Esophagus muscularis mucosa (tissue), 4 donors: ENCODE results near the gene RNF213. TPM values are rescaled to one million over a fixed set of nuclear protein-coding genes. Genes with fewer than 3 reads are reported as not detected.
A peak's percentile ranks its signal among the peaks of the same experiment; 100 is the strongest.

ENCODE experiments used
- DNase-seq: peaks from one replicate; pipeline ENCODE4 v3.0.0-alpha.2; 2017; ENCODE audit errors: extremely low spot score
- H3K27ac ChIP-seq, 4 donors: fragments of 200-600 bp; sonication (generic); replicated peaks in 1 of 4; 1 replicate in 3 of 4; 2 replicates in 1 of 4; pipeline ENCODE4 v1.5.1; 2016 to 2019; ENCODE audit warnings: mild to moderate bottlenecking in 1 of 4
- H3K27me3 ChIP-seq, 4 donors: fragments of 200-600 bp; sonication (generic); one replicate each; pipeline versions ENCODE4 v1.5.1 to v1.6.0; 2016 to 2019
- H3K36me3 ChIP-seq, 4 donors: fragments of 200-600 bp; sonication (generic); one replicate each; pipeline ENCODE4 v1.5.1; 2016 to 2019
- H3K4me1 ChIP-seq, 4 donors: fragments of 200-600 bp; sonication (generic); one replicate each; pipeline ENCODE4 v1.5.1; 2016 to 2019
- H3K4me3 ChIP-seq, 4 donors: fragments of 200-600 bp; sonication (generic); 1 replicate in 2 of 4; 2 replicates in 2 of 4; pipeline ENCODE4 v1.5.1; 2016 to 2019; ENCODE audit warnings: mild to moderate bottlenecking in 4 of 4, moderate library complexity in 1 of 4
- H3K9me3 ChIP-seq, 4 donors: fragments of 200-600 bp; sonication (generic); 1 replicate in 3 of 4; 2 replicates in 1 of 4; pipeline ENCODE4 v1.5.1; 2016 to 2019
- CTCF ChIP-seq, 3 experiments: fragments of 200-600 bp in 2 of 3; fragments of 450-650 bp in 1 of 3; sonication (generic) in 2 of 3; IDR thresholded peaks; one replicate each; pipeline ENCODE4 v1.5.1; 2017 to 2019; ENCODE audit warnings: antibody characterized with exemption in 3 of 3, mild to moderate bottlenecking in 2 of 3, moderate library complexity in 1 of 3
- EP300 ChIP-seq: sonication (generic); formaldehyde crosslinking; IDR thresholded peaks from one replicate; pipeline ENCODE4 v1.6.1; 2017; ENCODE audit warnings: antibody characterized with exemption
- POLR2A ChIP-seq: fragments of 450-650 bp; IDR thresholded peaks from one replicate; pipeline ENCODE4 v1.6.1; 2017; ENCODE audit warnings: antibody characterized with exemption, moderate library complexity, mild to moderate bottlenecking, low read depth
- POLR2AphosphoS5 ChIP-seq, 2 donors: sonication (generic); formaldehyde crosslinking; IDR thresholded peaks; one replicate each; pipeline ENCODE4 v1.6.1; 2017; ENCODE audit warnings: antibody characterized with exemption in 2 of 2
- WGBS: methylation state at CpG from one replicate; pipeline ENCODE4 v1.1.5; 2018; 5-methylcytosine and 5-hydroxymethylcytosine counted together
- intact Hi-C: fragments of 100-400 bp; cut with DNase I; formaldehyde crosslinking; loops from one replicate; pipeline ENCODE4 v1.15.1; 2023
- total RNA-seq, 4 donors: library from RNA; depleted of rRNA; stranded (reverse); fragments of >200 nt; gene quantifications; one replicate each; pipeline versions ENCODE4 v1.1.0 to v1.2.1, GENCODE V29; 2016

Gene RNF213
- total RNA-seq, 4 donors from 2014 or later, result 55.8 to 85.7 (median 75.9) TPM

- DNase-seq, result no peak
- WGBS, result 62% methylated on average over 10 of the region's 24 CpGs
- Histone ChIP-seq H3K27me3 (no peaks in the 10 kb centered on the region), H3K4me3 (no peak overlapping the region), H3K36me3 (peaks cover 3 to 40% (median 23%) of the 10 kb centered on the region in 4 donors), H3K9me3 (no peaks in the 10 kb centered on the region), H3K4me1 (peaks cover 8 to 22% (median 9%) of the 10 kb centered on the region in 4 donors), H3K27ac (no peak overlapping the region)
- TF ChIP-seq POLR2AphosphoS5 (IDR thresholded peaks at IDR 0.05), result peak in 1 of 2 donors; percentile 39
- TF ChIP-seq POLR2A, result no peak
- no peak for TF ChIP-seq EP300
- peak in 2 of 3 experiments; percentile 97 for TF ChIP-seq CTCF (IDR thresholded peaks at IDR 0.05)
- intact Hi-C loops, result loop anchor here (1.0 to 10.0 kb wide), 3 partner anchors 149 to 556 kb away; no protein-coding TSS in a partner anchor
Measured at GRCh38 chr17:80426671-80427326, 166.1 kb downstream of the RNF213 start.

GRCh38 chr17:80427366-80428282, 167.0 kb downstream of the RNF213 start:
- Histone ChIP-seq H3K27me3 (no peaks in the 10 kb centered on the region), H3K27ac (no peak overlapping the region), H3K4me1 (peaks cover 8 to 18% (median 9%) of the 10 kb centered on the region in 4 donors), H3K36me3 (peaks cover 3 to 40% (median 23%) of the 10 kb centered on the region in 4 donors), H3K9me3 (no peaks in the 10 kb centered on the region), H3K4me3 (no peak overlapping the region)
- DNase-seq, result no peak
- WGBS, result 94% methylated on average over 12 of the region's 27 CpGs
- TF ChIP-seq CTCF (IDR thresholded peaks at IDR 0.05) (no peak), POLR2AphosphoS5 (IDR thresholded peaks at IDR 0.05) (no peak), EP300 (no peak), POLR2A (no peak)
- intact Hi-C loops, result loop anchor here (1.0 to 10.0 kb wide), 3 partner anchors 148 to 555 kb away; no protein-coding TSS in a partner anchor

- peaks cover 3 to 14% (median 9%) of the 10 kb centered on the region in 4 donors for H3K4me1 ChIP-seq
- H3K27ac ChIP-seq, result no peak overlapping the region
- H3K27me3 ChIP-seq, result no peaks in the 10 kb centered on the region
- H3K9me3 ChIP-seq, result no peaks in the 10 kb centered on the region
- no peak overlapping the region for H3K4me3 ChIP-seq
- intact Hi-C loops, result loop anchor here (5.0 to 10.0 kb wide), 2 partner anchors 436 to 554 kb away; no protein-coding TSS in a partner anchor
- TF ChIP-seq CTCF (IDR thresholded peaks at IDR 0.05) (no peak), POLR2AphosphoS5 (IDR thresholded peaks at IDR 0.05) (no peak), EP300 (no peak), POLR2A (no peak)
- H3K36me3 ChIP-seq, result peaks cover 3 to 41% (median 23%) of the 10 kb centered on the region in 4 donors
- 91% methylated on average over 6 of the region's 12 CpGs for WGBS
- no peak for DNase-seq
Measured at GRCh38 chr17:80428363-80428762, 167.7 kb downstream of the RNF213 start.

GRCh38 chr17:80428796-80429195, 168.1 kb downstream of the RNF213 start:
- 88% methylated on average over 6 of the region's 11 CpGs for WGBS
- no peaks in the 10 kb centered on the region for H3K9me3 ChIP-seq
- TF ChIP-seq POLR2AphosphoS5 (IDR thresholded peaks at IDR 0.05) (no peak), EP300 (no peak), CTCF (IDR thresholded peaks at IDR 0.05) (no peak), POLR2A (no peak)
- peaks cover 3 to 43% (median 23%) of the 10 kb centered on the region in 4 donors for H3K36me3 ChIP-seq
- H3K4me1 ChIP-seq, result peaks cover 0 to 11% (median 9%) of the 10 kb centered on the region in 4 donors
- H3K4me3 ChIP-seq, result no peak overlapping the region
- intact Hi-C loops, result loop anchor here (5.0 to 10.0 kb wide), 2 partner anchors 436 to 554 kb away; no protein-coding TSS in a partner anchor
- no peak overlapping the region for H3K27ac ChIP-seq
- no peak for DNase-seq
- no peaks in the 10 kb centered on the region for H3K27me3 ChIP-seq
